SK-N-SH (cell line): ENCODE results near the gene IL9. TPM values are rescaled to one million over a fixed set of nuclear protein-coding genes. Genes with fewer than 3 reads are reported as not detected.

Experiments used
- CTCF ChIA-PET: fragments of 300-600, 350-600 bp; formaldehyde crosslinking; extraction: SDS; loops from one replicate; lab custom pipeline; 2021; lab: Yijun Ruan, JAX
- POLR2A ChIA-PET: fragments of 350-600 bp; sonication (Branson Sonifier 250); formaldehyde crosslinking; extraction: SDS; loops from one replicate; lab custom pipeline; 2020; ENCODE audit warnings: antibody characterized with exemption, inconsistent platforms; lab: Yijun Ruan, JAX
- DNase-seq: peaks from one replicate; pipeline ENCODE4 v3.0.0; 2012
- H2AFZ ChIP-seq: fragments of 200-600 bp; sonication (generic); 2 replicates; pipeline ENCODE4 v1.8.1; 2016; ENCODE audit warnings: antibody characterized with exemption, mild to moderate bottlenecking, low read depth
- H3F3A ChIP-seq: fragments of 200-600 bp; sonication (generic); replicated peaks from 2 replicates; pipeline ENCODE3; 2016; ENCODE audit warnings: antibody characterized with exemption, mild to moderate bottlenecking; ENCODE audit not compliant: insufficient read depth
- H3K27ac ChIP-seq, 2 experiments: fragments of 200-500 bp in 1 of 2; fragments of 200-600 bp in 1 of 2; sonication (Bioruptor generic) in 1 of 2; sonication (generic), shearing (Covaris generic) in 1 of 2; 2 replicates each; pipeline versions ENCODE4 v1.5.1 to v1.6.1; 2014 to 2016; ENCODE audit warnings: low read depth in 2 of 2, inconsistent platforms in 1 of 2, low read length in 1 of 2, mild to moderate bottlenecking in 1 of 2, mixed read lengths in 1 of 2
- H3K27me3 ChIP-seq: fragments of 200-600 bp; sonication (generic), shearing (Covaris generic); 2 replicates; pipeline ENCODE4 v1.6.1; 2016; ENCODE audit warnings: mixed run types; ENCODE audit not compliant: insufficient read depth
- H3K36me3 ChIP-seq, 2 experiments: fragments of 200-500 bp in 1 of 2; fragments of 200-600 bp in 1 of 2; sonication (Bioruptor generic) in 1 of 2; sonication (generic) in 1 of 2; replicated peaks in 1 of 2; 2 replicates each; pipeline versions ENCODE3 to v1.5.1; 2014 to 2016; ENCODE audit warnings: low read length in 1 of 2, mild to moderate bottlenecking in 1 of 2; ENCODE audit not compliant: insufficient read depth in 2 of 2, control insufficient read depth in 1 of 2
- H3K4me1 ChIP-seq, 2 experiments: fragments of 200-500 bp in 1 of 2; fragments of 200-600 bp in 1 of 2; sonication (Bioruptor generic) in 1 of 2; sonication (generic), shearing (Covaris generic) in 1 of 2; 2 replicates each; pipeline versions ENCODE4 v1.5.1 to v1.6.1; 2014 to 2016; ENCODE audit warnings: low read depth in 1 of 2, low read length in 1 of 2, mixed run types in 1 of 2; ENCODE audit not compliant: insufficient read depth in 2 of 2, control insufficient read depth in 1 of 2
- H3K4me2 ChIP-seq: fragments of 200-600 bp; sonication (generic), shearing (Covaris generic); 2 replicates; pipeline ENCODE4 v1.6.1; 2017; ENCODE audit warnings: mixed run types
- H3K4me3 ChIP-seq, 2 experiments: fragments of 200-500 bp in 1 of 2; fragments of 200-600 bp in 1 of 2; sonication (Bioruptor generic) in 1 of 2; sonication (generic), shearing (Covaris generic) in 1 of 2; 2 replicates each; pipeline versions ENCODE4 v1.5.1 to v1.8.1; 2014 to 2016; ENCODE audit warnings: low read depth in 2 of 2, inconsistent platforms in 1 of 2, low read length in 1 of 2, mild to moderate bottlenecking in 1 of 2, mixed read lengths in 1 of 2, moderate library complexity in 1 of 2
- H3K79me2 ChIP-seq: fragments of 200-600 bp; sonication (generic); 2 replicates; pipeline ENCODE4 v1.8.1; 2017; ENCODE audit warnings: mild to moderate bottlenecking; ENCODE audit not compliant: insufficient read depth
- H3K9ac ChIP-seq: fragments of 200-600 bp; sonication (generic); 2 replicates; pipeline ENCODE4 v1.6.1; 2017; ENCODE audit warnings: mixed run types
- H3K9me2 ChIP-seq: fragments of 200-600 bp; sonication (generic); 2 replicates; pipeline ENCODE4 v1.6.1; 2017; ENCODE audit warnings: mixed run types
- H3K9me3 ChIP-seq: fragments of 200-600 bp; sonication (generic); 2 replicates; pipeline ENCODE4 v1.6.1; 2017; ENCODE audit warnings: mixed run types, mild to moderate bottlenecking, moderate library complexity
- H4K20me1 ChIP-seq: fragments of 200-600 bp; sonication (generic); 2 replicates; pipeline ENCODE4 v1.6.1; 2017; ENCODE audit warnings: mild to moderate bottlenecking, mixed run types; ENCODE audit not compliant: insufficient read depth
- CHD2 ChIP-seq: fragments of 150-350 bp; IDR thresholded peaks from 2 replicates; pipeline ENCODE4 v1.6.1; 2018; ENCODE audit warnings: low read length; ENCODE audit not compliant: partially characterized antibody
- CTCF ChIP-seq: fragments of 200-600 bp; sonication (generic); IDR thresholded peaks from 2 replicates; pipeline ENCODE4 v1.6.1; 2017; ENCODE audit warnings: antibody characterized with exemption, mild to moderate bottlenecking, moderate library complexity
- ELF1 ChIP-seq: IDR thresholded peaks from 2 replicates; pipeline ENCODE4 v1.4.0; 2012
- EP300 ChIP-seq, 2 experiments: IDR thresholded peaks; 2 replicates each; pipeline versions ENCODE4 v1.4.0 to v1.6.1; 2012; ENCODE audit warnings: borderline replicate concordance in 1 of 2, low read depth in 1 of 2, low read length in 1 of 2
- FOSL2 ChIP-seq: IDR thresholded peaks from 2 replicates; pipeline ENCODE4 v1.4.0; 2012; ENCODE audit warnings: low read depth, mild to moderate bottlenecking, moderate library complexity, borderline replicate concordance
- FOXJ3 ChIP-seq: sonication (generic); formaldehyde crosslinking; IDR thresholded peaks from 2 replicates; pipeline ENCODE4 v1.5.1; 2020; ENCODE audit warnings: mild to moderate bottlenecking, missing genetic modification reagents
- GABPA ChIP-seq: IDR thresholded peaks from 2 replicates; pipeline ENCODE4 v1.4.0; 2012; ENCODE audit warnings: low read depth, mild to moderate bottlenecking
- GATA2 ChIP-seq: sonication (generic); formaldehyde crosslinking; IDR thresholded peaks from 2 replicates; pipeline ENCODE4 v1.5.0; 2020; ENCODE audit warnings: mild to moderate bottlenecking, missing genetic modification reagents
- JUND ChIP-seq: IDR thresholded peaks from 2 replicates; pipeline ENCODE4 v1.4.0; 2012
- MEF2A ChIP-seq: IDR thresholded peaks from 2 replicates; pipeline ENCODE4 v1.4.0; 2012; ENCODE audit warnings: low read depth, borderline replicate concordance
- NRF1 ChIP-seq: IDR thresholded peaks from 2 replicates; pipeline ENCODE4 v1.6.1; 2012; ENCODE audit warnings: low read depth, mild to moderate bottlenecking, low read length
- PBX3 ChIP-seq: IDR thresholded peaks from 2 replicates; pipeline ENCODE4; 2012
- POLR2AphosphoS5 ChIP-seq: IDR thresholded peaks from 2 replicates; pipeline ENCODE4 v1.6.1; 2012; ENCODE audit warnings: low read depth, low read length
- RAD21 ChIP-seq: IDR thresholded peaks from 2 replicates; pipeline ENCODE4 v1.6.1; 2012; ENCODE audit warnings: mild to moderate bottlenecking, low read length
- RXRA ChIP-seq: IDR thresholded peaks from 2 replicates; pipeline ENCODE4 v1.4.0; 2012; ENCODE audit warnings: low read depth, mild to moderate bottlenecking, borderline replicate concordance
- TCF12 ChIP-seq: IDR thresholded peaks from 2 replicates; pipeline ENCODE4 v1.4.0; 2012
- YY1 ChIP-seq: IDR thresholded peaks from 2 replicates; pipeline ENCODE4 v1.4.0; 2012; ENCODE audit warnings: low read depth, mild to moderate bottlenecking
- WGBS: methylation state at CpG from one replicate; pipeline ENCODE4 v1.1.6; 2017; ENCODE audit warnings: low lambda C conversion rate; 5-methylcytosine and 5-hydroxymethylcytosine counted together
- polyA plus RNA-seq, 3 experiments: library from polyadenylated mRNA; depleted of rRNA; stranded (reverse); fragments of >200 nt; gene quantifications; 2 replicates each; pipeline ENCODE4 v1.2.3, GENCODE V29; 2012
- TF ChIP-seq, protein P1 (sequence below): IDR thresholded peaks from 2 replicates; pipeline ENCODE4 v1.4.0; 2012; ENCODE audit warnings: low read depth
- TF ChIP-seq, protein P2 (sequence below): IDR thresholded peaks from 2 replicates; pipeline ENCODE4 v1.4.0; 2012; ENCODE audit warnings: low read depth, borderline replicate concordance
- TF ChIP-seq, protein P3 (sequence below): IDR thresholded peaks from 2 replicates; pipeline ENCODE4 v1.4.0; 2012; ENCODE audit warnings: low read depth, borderline replicate concordance

Gene IL9
- polyA plus RNA-seq, 1 of the 3 experiments (the other 2 are of a cell fraction): not detected

DNA sequence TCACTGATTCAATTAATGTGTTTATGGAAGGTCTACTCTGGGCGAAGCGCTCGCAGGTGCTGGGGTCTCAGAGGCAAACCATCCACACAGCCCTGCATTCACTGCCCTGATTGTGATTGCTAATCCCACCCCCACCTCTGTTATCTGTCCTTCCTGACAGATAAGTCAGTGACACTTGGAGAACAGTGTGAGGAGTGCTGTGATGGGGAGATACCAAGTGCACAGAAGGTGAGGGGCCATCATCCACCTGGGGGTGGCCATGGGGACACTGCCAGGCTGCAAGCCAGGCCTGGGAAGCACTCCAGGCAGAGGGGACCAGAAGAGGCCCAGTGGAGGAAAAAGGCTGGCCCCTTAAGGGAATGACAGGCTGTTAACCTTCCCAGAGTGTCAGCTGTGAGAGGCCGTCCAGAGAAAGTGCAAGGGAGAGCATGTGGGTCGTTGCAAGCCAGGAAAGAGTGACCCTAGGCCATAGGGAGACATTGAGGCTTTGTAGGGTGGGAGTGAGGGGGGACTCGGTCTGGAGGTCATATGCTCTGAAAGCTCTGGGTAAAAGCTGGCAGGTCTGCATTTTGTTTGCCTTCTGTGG lies 18.0 kb downstream of the IL9 start:
- Histone ChIP-seq H3K4me2 (no peak overlapping the region), H3K27me3 (no peaks in the 10 kb centered on the region), H3K9me2 (no peaks in the 10 kb centered on the region), H3F3A (no peaks in the 10 kb centered on the region), H4K20me1 (no peaks in the 10 kb centered on the region), H2AFZ (no peak overlapping the region), H3K9me3 (no peaks in the 10 kb centered on the region), H3K27ac (no peak overlapping the region), H3K4me3 (no peak overlapping the region), H3K9ac (no peak overlapping the region), H3K36me3 (no peaks in the 10 kb centered on the region), H3K79me2 (no peaks in the 10 kb centered on the region), H3K4me1 (peaks cover 0 to 12% of the 10 kb centered on the region in 2 experiments; a peak in 1 of 4 replicates)
- 66% methylated on average over 6 of the region's 6 CpGs for WGBS
- DNase-seq: no peak
- ChIA-PET CTCF (interaction anchor here (1.2 to 1.7 kb wide), 4 partner anchors 13 to 412 kb away, joined by 4 to 9 read pairs (median 4); no protein-coding TSS in a partner anchor), POLR2A (no interaction called here)
- TF ChIP-seq, protein P1, sequence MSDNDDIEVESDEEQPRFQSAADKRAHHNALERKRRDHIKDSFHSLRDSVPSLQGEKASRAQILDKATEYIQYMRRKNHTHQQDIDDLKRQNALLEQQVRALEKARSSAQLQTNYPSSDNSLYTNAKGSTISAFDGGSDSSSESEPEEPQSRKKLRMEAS: no peak
- TF ChIP-seq MEF2A: no peak
- no peak for TF ChIP-seq RAD21
- no peak for TF ChIP-seq JUND
- no peak for TF ChIP-seq GABPA
- TF ChIP-seq CHD2: no peak
- no peak for TF ChIP-seq EP300 (IDR thresholded peaks at IDR 0.05; ENCODE audit: borderline replicate concordance in 1 of 2, low read depth in 1 of 2, low read length in 1 of 2)
- TF ChIP-seq POLR2AphosphoS5: no peak
- no peak for TF ChIP-seq CTCF
- no peak for TF ChIP-seq FOSL2
- no peak for TF ChIP-seq NRF1
- no peak for TF ChIP-seq GATA2 (CRISPR knock-in tag)
- no peak for TF ChIP-seq FOXJ3 (CRISPR knock-in tag)
- TF ChIP-seq RXRA: no peak
- no peak for TF ChIP-seq TCF12
- TF ChIP-seq YY1: no peak
- TF ChIP-seq, protein P2, sequence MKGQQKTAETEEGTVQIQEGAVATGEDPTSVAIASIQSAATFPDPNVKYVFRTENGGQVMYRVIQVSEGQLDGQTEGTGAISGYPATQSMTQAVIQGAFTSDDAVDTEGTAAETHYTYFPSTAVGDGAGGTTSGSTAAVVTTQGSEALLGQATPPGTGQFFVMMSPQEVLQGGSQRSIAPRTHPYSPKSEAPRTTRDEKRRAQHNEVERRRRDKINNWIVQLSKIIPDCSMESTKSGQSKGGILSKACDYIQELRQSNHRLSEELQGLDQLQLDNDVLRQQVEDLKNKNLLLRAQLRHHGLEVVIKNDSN: no peak
- TF ChIP-seq PBX3: no peak
- TF ChIP-seq, protein P3, sequence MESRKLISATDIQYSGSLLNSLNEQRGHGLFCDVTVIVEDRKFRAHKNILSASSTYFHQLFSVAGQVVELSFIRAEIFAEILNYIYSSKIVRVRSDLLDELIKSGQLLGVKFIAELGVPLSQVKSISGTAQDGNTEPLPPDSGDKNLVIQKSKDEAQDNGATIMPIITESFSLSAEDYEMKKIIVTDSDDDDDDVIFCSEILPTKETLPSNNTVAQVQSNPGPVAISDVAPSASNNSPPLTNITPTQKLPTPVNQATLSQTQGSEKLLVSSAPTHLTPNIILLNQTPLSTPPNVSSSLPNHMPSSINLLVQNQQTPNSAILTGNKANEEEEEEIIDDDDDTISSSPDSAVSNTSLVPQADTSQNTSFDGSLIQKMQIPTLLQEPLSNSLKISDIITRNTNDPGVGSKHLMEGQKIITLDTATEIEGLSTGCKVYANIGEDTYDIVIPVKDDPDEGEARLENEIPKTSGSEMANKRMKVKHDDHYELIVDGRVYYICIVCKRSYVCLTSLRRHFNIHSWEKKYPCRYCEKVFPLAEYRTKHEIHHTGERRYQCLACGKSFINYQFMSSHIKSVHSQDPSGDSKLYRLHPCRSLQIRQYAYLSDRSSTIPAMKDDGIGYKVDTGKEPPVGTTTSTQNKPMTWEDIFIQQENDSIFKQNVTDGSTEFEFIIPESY: no peak
- TF ChIP-seq ELF1: no peak
